Coronary artery (tissue), 2 donors: ENCODE data around the gene DOCK1.

Source experiments
- DNase-seq: peaks from one replicate; pipeline ENCODE4 v3.0.0-alpha.2; 2017; ENCODE audit warnings: low spot score
- H3K27ac ChIP-seq, 2 donors: fragments of 200-600 bp; sonication (generic); one replicate each; pipeline ENCODE4 v1.5.1; 2016 to 2019
- H3K4me3 ChIP-seq: fragments of 200-600 bp; sonication (generic); 2 replicates; pipeline ENCODE4 v1.5.1; 2016; ENCODE audit warnings: mild to moderate bottlenecking, moderate library complexity
- TF ChIP-seq, protein P1 (sequence below): fragments of 200-600 bp; sonication (generic); IDR thresholded peaks from one replicate; pipeline ENCODE4 v1.5.1; 2019; ENCODE audit warnings: antibody characterized with exemption

DOCK1 gene

DNA sequence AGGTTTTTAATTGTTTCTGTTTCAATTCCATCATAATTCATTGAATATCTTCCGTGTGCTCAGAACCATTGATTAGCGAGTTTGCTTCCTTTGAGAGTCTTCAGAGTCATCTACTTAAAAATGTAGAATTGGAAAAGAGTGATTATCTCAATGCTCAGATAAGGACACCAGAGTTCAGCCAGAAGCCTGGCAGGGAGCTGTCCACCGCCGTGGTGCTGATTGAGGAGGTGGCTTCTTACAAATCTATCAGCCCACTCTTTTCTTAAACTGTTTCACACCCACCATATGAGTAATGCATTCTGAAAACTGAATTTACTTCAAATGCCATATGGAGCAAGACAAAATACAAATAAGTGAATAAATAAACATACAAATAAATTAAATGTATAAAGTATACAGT lies 211.9 kb downstream of the DOCK1 start:
- H3K27ac ChIP-seq = no peak overlapping the region
- no peak overlapping the region for H3K4me3 ChIP-seq
- no peak for DNase-seq
- TF ChIP-seq, protein P1, sequence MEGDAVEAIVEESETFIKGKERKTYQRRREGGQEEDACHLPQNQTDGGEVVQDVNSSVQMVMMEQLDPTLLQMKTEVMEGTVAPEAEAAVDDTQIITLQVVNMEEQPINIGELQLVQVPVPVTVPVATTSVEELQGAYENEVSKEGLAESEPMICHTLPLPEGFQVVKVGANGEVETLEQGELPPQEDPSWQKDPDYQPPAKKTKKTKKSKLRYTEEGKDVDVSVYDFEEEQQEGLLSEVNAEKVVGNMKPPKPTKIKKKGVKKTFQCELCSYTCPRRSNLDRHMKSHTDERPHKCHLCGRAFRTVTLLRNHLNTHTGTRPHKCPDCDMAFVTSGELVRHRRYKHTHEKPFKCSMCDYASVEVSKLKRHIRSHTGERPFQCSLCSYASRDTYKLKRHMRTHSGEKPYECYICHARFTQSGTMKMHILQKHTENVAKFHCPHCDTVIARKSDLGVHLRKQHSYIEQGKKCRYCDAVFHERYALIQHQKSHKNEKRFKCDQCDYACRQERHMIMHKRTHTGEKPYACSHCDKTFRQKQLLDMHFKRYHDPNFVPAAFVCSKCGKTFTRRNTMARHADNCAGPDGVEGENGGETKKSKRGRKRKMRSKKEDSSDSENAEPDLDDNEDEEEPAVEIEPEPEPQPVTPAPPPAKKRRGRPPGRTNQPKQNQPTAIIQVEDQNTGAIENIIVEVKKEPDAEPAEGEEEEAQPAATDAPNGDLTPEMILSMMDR = no peak

DNA sequence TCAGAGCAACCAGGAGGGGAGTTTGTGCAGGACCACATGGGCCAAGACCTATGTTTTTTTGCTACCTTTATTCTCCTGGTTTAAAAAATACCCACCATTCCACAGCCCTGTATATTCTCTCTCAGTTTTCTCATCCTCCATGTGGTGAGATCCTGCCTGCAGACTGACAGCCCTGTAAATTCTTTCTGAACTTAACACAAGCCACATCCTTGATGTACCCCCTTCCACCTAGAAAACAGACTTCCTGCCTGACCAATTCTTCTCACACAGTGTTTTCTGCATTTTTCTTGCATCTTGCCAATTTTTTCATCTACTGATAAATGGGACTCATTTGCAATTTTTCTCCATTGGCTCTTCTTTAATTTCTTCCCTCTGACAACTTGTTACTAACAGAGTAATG lies 212.8 kb downstream of the DOCK1 start:
- DNase-seq = no peak
- Histone ChIP-seq H3K27ac (no peak overlapping the region), H3K4me3 (no peak overlapping the region)
- TF ChIP-seq, protein P1 = no peak

DNA sequence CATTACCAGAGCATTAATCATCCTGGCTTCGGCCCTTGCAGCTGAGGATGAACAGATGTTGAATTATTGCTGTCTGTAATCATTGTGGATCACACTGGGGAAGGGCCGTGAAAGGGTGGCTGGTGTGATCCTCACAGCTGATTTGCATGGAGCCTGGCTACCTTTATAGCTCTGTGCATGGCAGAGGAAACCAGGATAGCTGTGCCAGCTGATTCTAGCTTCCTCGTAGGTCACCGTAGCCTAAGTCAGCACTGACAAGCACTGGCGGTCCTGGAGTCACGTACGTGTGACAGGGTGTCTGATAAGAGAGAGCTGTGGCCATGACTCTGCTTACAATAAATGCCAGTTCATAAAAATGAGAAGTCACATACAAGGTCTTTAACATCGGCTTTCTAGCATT lies 214.7 kb downstream of the DOCK1 start:
- no peak for DNase-seq
- H3K4me3 ChIP-seq = no peak overlapping the region
- TF ChIP-seq, protein P1 = no peak

DNA sequence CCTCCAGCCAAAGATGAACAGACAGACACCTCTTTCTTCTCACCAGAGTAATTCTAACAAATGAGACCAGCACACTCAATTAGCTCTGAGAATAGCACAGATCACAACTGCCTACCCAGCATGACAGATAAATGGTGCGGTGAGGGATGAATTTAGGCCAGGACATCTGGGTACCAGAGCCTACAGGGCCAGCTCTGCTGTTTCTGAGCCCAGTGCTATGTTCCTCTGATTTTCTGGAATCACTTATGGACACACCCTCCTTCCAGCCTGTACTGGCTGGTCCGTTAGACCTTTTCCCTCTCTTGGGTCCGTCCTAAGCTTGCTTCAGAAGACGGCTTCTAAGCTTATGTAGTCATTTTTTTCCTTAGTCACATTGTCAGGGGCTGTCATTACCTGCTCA lies 217.6 kb downstream of the DOCK1 start:
- Histone ChIP-seq H3K27ac (no peak overlapping the region), H3K4me3 (no peak overlapping the region)
- DNase-seq = no peak
- TF ChIP-seq, protein P1 = no peak

More for the DNA sequence above, 214.7 kb downstream of the DOCK1 start:
- no peak overlapping the region for H3K27ac ChIP-seq

DNA sequence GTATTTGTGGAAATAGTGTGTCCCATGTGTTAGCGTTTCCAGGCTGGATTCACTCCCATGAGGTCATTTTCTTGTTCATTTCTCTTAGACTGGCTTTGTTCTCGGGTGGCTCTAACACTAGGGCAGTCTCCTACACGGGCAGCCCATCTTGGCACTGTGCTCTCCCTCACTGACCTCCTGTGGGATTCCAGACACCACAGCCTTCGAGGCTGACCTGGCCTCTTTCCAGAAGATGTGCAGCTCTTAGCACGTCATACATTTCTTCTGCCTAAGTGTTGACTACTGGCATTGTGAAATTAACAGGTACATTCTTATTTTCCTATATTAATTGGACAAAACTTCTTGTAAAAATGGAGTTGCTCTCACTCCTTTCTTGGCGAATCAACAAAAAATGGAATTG lies 218.4 kb downstream of the DOCK1 start:
- DNase-seq = no peak
- H3K4me3 ChIP-seq = no peak overlapping the region
- H3K27ac ChIP-seq = no peak overlapping the region
- TF ChIP-seq, protein P1 = no peak

DNA sequence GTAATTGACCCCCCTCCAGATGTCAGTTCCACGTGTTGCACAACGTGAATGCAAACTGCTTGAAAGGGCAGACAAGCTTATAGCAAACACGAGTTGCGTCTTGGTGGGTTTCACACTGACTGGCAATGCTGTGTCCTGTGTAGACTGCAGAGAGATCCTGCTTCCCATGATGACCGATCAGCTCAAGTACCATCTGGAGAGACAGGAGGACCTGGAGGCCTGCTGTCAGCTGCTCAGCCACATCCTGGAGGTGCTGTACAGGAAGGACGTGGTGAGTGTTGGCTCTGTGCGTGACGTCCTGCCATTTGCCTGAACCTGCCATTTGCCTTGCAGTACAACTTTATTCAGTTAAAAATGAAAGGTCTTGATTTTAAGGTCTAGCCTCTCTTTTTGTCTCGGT lies 220.1 kb downstream of the DOCK1 start:
- TF ChIP-seq, protein P1 = no peak
- Histone ChIP-seq H3K27ac (no peak overlapping the region), H3K4me3 (no peak overlapping the region)
- DNase-seq = no peak

DNA sequence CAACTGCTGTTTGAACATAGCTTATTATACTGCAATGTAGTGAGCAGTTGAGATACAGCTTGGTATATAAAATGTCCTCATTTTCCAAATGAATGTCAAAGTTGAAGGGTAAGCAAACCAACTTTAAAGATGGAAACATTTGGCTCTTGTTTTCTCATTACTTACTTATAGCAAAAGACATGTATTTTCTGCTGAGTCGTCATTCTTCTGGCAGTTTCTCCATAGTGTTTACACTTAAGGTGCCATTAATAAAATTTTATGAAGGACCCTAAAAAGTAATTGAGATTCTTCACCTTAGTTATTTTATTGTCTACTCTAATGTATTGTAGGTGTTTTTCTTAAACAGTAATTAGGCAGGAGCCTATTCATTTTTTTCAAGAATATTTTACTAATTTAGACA lies 222.6 kb downstream of the DOCK1 start:
- DNase-seq = no peak
- TF ChIP-seq, protein P1 = no peak
- Histone ChIP-seq H3K27ac (no peak overlapping the region), H3K4me3 (no peak overlapping the region)
